Endometrial microvascular endothelial cells (primary cell): Measurements from ENCODE around the gene TKFC. TPM values are rescaled to one million over a fixed set of nuclear protein-coding genes. Genes with fewer than 3 reads are reported as not detected.
"Not testable (repeated sequence)": the region's sequence is repeated elsewhere in the genome, so short reads cannot be mapped to it uniquely, and the experiment has no call there.

ENCODE experiments used
- in situ Hi-C: cut with HindIII; loops from 2 replicates; pipeline ENCODE4 v1.10.0; 2017; ENCODE audit warnings: low sequenced_read_pairs, low pct_unique_long_range_greater_than_20kb; ENCODE audit errors: inconsistent ontology term
- total RNA-seq: library from RNA; depleted of rRNA; stranded (reverse); fragments of >200 nt; gene quantifications from one replicate; pipeline ENCODE4 v1.2.3, GENCODE V29; 2015; ENCODE audit errors: inconsistent ontology term

Gene TKFC
- total RNA-seq, 1 donor from 2014 or later: 30.4 TPM

- in situ Hi-C loops: no loop called here
Measured at GRCh38 chr11:61361237-61361740, 28.3 kb downstream of the TKFC start.

- in situ Hi-C loops: no loop called here
Measured at GRCh38 chr11:61361741-61362541, 28.9 kb downstream of the TKFC start, which contains the start of the genes CYB561A3 and TMEM138. TSS of gene CYB561A3 (minus strand) at chr11:61361882. CDS start at chr11:61356713, 5,169 bp downstream. TSS of gene TMEM138 (plus strand) at chr11:61362374. CDS start at chr11:61364391, 2,017 bp downstream.

GRCh38 chr11:61362542-61362875 is 29.5 kb downstream of the TKFC start:
- in situ Hi-C loops: no loop called here

GRCh38 chr11:61364012-61364675 is 31.1 kb downstream of the TKFC start:
- in situ Hi-C loops: no loop called here

GRCh38 chr11:61367406-61367805 is 34.4 kb downstream of the TKFC start:
- in situ Hi-C loops: no loop called here

- in situ Hi-C loops: no loop called here
Measured at GRCh38 chr11:61368646-61369045, 35.6 kb downstream of the TKFC start.

GRCh38 chr11:61369372-61370348 is 36.6 kb downstream of the TKFC start:
- in situ Hi-C loops: no loop called here

- in situ Hi-C loops: no loop called here
Measured at GRCh38 chr11:61370349-61371005, 37.4 kb downstream of the TKFC start.

- in situ Hi-C loops: no loop called here
Measured at GRCh38 chr11:61372659-61373420, 39.8 kb downstream of the TKFC start.

- in situ Hi-C loops: no loop called here
Measured at GRCh38 chr11:61375761-61376108, 42.7 kb downstream of the TKFC start.

- in situ Hi-C loops: no loop called here
Measured at GRCh38 chr11:61377461-61378160, 44.6 kb downstream of the TKFC start.

GRCh38 chr11:61378713-61379313 is 45.8 kb downstream of the TKFC start:
- in situ Hi-C loops: no loop called here

- in situ Hi-C loops: no loop called here
Measured at GRCh38 chr11:61380884-61381283, 47.9 kb downstream of the TKFC start.

- in situ Hi-C loops: not testable (repeated sequence)
Measured at GRCh38 chr11:61383859-61384258, 50.8 kb downstream of the TKFC start.

- in situ Hi-C loops: no loop called here
Measured at GRCh38 chr11:61384271-61385242, 51.5 kb downstream of the TKFC start.

GRCh38 chr11:61390161-61390560 is 57.1 kb downstream of the TKFC start:
- in situ Hi-C loops: no loop called here
